22Rv1 (cell line): Measurements from ENCODE around the gene NCOA3.

Experiments used
- H3K27ac ChIP-seq: fragments of 450-650 bp; 2 replicates; pipeline ENCODE4 v1.5.1; 2017
- ZFX ChIP-seq: fragments of 450-650 bp; IDR thresholded peaks from 2 replicates; pipeline ENCODE4 v1.6.1; 2017; ENCODE audit warnings: antibody characterized with exemption, borderline replicate concordance
- TF ChIP-seq, protein P1 (sequence below): fragments of 450-650 bp; IDR thresholded peaks from 2 replicates; pipeline ENCODE4 v1.5.1; 2017; ENCODE audit warnings: mild to moderate bottlenecking

The NCOA3 gene

GRCh38 chr20:47535088-47535487 lies 33.4 kb downstream of the NCOA3 start:
- TF ChIP-seq, protein P1, sequence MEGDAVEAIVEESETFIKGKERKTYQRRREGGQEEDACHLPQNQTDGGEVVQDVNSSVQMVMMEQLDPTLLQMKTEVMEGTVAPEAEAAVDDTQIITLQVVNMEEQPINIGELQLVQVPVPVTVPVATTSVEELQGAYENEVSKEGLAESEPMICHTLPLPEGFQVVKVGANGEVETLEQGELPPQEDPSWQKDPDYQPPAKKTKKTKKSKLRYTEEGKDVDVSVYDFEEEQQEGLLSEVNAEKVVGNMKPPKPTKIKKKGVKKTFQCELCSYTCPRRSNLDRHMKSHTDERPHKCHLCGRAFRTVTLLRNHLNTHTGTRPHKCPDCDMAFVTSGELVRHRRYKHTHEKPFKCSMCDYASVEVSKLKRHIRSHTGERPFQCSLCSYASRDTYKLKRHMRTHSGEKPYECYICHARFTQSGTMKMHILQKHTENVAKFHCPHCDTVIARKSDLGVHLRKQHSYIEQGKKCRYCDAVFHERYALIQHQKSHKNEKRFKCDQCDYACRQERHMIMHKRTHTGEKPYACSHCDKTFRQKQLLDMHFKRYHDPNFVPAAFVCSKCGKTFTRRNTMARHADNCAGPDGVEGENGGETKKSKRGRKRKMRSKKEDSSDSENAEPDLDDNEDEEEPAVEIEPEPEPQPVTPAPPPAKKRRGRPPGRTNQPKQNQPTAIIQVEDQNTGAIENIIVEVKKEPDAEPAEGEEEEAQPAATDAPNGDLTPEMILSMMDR, result no peak
- TF ChIP-seq ZFX, result no peak
- H3K27ac ChIP-seq, result no peak overlapping the region

DNA sequence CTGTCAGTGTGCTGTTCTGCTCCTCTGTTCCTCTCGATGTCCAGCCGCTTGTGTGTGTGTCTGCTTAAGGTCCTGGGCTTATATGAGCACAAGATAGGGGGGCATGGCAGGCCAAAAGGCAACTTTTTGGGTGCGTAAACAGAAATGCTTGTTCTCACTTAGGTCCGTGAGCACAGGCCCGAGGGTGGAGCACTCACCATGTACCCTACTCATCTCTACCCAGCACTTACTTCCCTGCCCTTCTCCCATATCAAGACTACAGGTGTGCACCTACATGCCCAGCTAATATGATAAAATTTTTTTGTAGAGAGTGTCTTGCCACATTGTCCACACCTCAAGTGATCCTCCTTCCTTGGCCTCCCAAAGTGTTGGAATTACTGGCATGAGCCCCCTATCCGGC lies 34.3 kb downstream of the NCOA3 start:
- TF ChIP-seq, protein P1, result no peak
- TF ChIP-seq ZFX, result no peak
- H3K27ac ChIP-seq, result no peak overlapping the region

DNA sequence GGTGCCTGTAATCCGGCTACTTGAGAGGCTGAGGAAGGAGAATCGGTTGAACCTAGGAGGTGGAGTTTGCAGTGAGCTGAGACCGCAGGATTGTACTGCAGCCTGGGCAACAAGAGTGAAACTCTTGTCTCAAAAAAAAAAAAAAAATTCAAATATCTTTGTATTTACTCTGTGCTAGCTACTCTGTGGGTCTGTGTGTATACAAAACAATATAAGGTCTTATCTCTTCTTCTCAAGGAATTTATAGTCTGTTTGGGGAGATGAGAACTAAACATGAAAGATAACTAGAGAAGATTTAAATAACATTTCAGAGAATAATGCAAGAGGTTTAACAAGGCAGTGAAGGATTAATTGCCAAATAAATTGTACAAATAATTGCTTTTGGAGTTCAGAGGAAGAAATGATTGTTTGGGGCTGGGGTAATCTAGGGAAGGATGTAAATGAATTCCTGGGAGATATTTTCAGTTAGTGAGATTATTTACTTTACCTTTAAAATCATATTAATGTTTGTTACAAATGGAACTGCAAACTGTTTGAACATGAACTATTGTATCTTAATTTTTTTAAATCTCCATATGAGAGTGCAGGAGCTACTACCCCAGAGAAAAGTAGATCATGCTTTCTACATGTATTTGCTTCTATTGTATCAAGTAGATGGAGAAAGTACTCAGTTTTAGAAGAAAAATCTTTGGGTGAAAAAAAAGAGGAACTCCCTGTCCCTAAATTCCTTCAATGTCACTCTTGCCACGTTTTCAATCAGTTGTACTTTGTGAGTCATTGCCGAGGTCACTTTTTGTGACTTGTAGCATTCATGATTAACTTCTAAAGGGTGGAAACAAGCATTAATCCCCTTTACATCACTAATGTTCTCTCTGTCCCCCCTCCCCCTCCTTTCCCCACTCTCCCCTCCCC lies 39.0 kb downstream of the NCOA3 start:
- TF ChIP-seq, protein P1, result no peak
- TF ChIP-seq ZFX, result no peak
- no peak overlapping the region for H3K27ac ChIP-seq

GRCh38 chr20:47541355-47541922 lies 39.8 kb downstream of the NCOA3 start:
- TF ChIP-seq ZFX, result no peak
- TF ChIP-seq, protein P1, result no peak
- H3K27ac ChIP-seq, result no peak overlapping the region

- no peak overlapping the region for H3K27ac ChIP-seq
- no peak for TF ChIP-seq ZFX
- TF ChIP-seq, protein P1, result no peak
These were observed 41.3 kb downstream of the NCOA3 start for GRCh38 chr20:47543006-47543431.

GRCh38 chr20:47544240-47544639 lies 42.6 kb downstream of the NCOA3 start:
- TF ChIP-seq ZFX, result no peak
- TF ChIP-seq, protein P1, result no peak
- no peak overlapping the region for H3K27ac ChIP-seq

DNA sequence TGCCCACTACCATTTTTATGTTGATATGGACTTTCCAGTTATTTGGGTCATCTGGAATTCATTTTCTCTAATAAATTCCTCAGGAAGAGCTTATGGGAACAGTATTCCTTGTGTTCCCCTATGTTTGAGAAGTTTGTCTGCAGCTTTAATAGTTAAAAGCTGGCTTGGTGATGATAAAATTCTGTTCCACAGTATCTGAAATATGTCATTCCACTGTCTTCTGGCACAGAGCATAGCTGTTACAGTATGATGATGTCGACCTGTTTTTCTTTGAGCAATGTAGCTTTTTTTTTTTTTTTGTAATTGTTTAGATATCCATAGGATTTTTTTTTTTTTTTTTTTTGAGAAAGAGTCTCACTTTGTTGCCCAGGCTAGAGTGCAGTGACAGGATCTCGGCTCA lies 43.2 kb downstream of the NCOA3 start:
- no peak overlapping the region for H3K27ac ChIP-seq
- no peak for TF ChIP-seq ZFX
- TF ChIP-seq, protein P1, result no peak
